Fibroblast of mammary gland (primary cell): ENCODE measurements around the gene DUSP19.

Experiments used
- DNase-seq: peaks from one replicate; pipeline ENCODE4 v3.0.0-alpha.2; 2010; ENCODE audit warnings: low read depth
- H3K4me3 ChIP-seq: 2 replicates; pipeline ENCODE4 v1.5.1; 2011; ENCODE audit warnings: low read depth, mild to moderate bottlenecking, low read length, moderate library complexity; ENCODE audit not compliant: control insufficient read depth
- TF ChIP-seq, protein P1 (sequence below): conservative IDR thresholded peaks from 2 replicates; pipeline ENCODE4 v1.5.1; 2011; ENCODE audit warnings: low read depth, low read length, inconsistent platforms; ENCODE audit not compliant: control insufficient read depth, insufficient read depth

The DUSP19 gene, protein sequence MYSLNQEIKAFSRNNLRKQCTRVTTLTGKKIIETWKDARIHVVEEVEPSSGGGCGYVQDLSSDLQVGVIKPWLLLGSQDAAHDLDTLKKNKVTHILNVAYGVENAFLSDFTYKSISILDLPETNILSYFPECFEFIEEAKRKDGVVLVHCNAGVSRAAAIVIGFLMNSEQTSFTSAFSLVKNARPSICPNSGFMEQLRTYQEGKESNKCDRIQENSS

DNA sequence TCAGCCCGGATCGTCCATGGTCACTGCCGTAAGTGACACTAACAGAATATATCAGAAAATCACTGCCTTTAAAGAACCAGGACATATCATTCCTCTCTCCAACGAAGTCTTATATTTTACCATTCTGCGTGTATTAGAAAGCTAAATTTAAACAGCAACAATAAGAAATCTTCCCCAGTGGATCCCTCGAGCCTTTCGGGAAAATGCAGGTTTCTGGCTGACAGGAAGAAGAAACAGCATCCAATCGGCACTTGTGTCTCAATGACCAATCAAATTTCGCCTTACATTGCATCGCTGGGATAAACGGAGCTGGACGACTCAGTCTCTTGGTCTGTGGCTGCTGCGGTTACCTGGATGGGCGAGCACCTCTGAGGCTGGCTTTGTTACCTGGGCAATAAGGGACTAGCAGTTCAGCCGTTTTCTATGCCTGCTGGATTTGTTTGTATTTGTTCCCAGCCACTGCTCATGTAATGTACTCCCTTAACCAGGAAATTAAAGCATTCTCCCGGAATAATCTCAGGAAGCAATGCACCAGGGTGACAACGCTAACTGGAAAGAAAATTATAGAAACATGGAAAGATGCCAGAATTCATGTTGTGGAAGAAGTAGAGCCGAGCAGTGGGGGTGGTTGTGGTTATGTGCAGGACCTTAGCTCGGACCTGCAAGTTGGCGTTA is at the start of gene DUSP19:
Gene DUSP19, plus strand, starts transcription at position 284 of the 675 bp plus-strand sequence. Its CDS starts 187 bp downstream, at position 471.
- TF ChIP-seq, protein P1, sequence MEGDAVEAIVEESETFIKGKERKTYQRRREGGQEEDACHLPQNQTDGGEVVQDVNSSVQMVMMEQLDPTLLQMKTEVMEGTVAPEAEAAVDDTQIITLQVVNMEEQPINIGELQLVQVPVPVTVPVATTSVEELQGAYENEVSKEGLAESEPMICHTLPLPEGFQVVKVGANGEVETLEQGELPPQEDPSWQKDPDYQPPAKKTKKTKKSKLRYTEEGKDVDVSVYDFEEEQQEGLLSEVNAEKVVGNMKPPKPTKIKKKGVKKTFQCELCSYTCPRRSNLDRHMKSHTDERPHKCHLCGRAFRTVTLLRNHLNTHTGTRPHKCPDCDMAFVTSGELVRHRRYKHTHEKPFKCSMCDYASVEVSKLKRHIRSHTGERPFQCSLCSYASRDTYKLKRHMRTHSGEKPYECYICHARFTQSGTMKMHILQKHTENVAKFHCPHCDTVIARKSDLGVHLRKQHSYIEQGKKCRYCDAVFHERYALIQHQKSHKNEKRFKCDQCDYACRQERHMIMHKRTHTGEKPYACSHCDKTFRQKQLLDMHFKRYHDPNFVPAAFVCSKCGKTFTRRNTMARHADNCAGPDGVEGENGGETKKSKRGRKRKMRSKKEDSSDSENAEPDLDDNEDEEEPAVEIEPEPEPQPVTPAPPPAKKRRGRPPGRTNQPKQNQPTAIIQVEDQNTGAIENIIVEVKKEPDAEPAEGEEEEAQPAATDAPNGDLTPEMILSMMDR = no peak
- peak; percentile 93 for DNase-seq
- H3K4me3 ChIP-seq = peak within 1 kb of the TSS; percentile 80

DNA sequence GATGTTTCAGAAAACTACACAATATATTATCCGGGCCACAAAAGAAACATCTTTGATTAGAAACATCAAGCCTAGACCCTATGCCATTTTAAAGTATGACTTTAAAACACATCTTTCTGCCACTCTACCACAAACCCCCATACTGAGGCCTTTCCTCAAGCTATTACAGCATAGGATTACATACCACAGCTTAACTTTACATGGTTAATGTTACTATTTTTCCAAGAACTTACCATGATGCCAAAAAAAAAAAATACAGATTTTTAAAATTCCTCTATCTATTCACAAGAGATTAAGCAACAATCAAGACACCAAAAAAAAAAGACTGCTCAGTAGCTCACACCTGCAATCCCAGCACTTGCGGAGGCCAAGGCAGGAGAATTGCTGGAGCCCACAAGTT is 49.3 kb upstream of the DUSP19 start:
- no peak overlapping the region for H3K4me3 ChIP-seq
- TF ChIP-seq, protein P1 = no peak
- DNase-seq = no peak

DNA sequence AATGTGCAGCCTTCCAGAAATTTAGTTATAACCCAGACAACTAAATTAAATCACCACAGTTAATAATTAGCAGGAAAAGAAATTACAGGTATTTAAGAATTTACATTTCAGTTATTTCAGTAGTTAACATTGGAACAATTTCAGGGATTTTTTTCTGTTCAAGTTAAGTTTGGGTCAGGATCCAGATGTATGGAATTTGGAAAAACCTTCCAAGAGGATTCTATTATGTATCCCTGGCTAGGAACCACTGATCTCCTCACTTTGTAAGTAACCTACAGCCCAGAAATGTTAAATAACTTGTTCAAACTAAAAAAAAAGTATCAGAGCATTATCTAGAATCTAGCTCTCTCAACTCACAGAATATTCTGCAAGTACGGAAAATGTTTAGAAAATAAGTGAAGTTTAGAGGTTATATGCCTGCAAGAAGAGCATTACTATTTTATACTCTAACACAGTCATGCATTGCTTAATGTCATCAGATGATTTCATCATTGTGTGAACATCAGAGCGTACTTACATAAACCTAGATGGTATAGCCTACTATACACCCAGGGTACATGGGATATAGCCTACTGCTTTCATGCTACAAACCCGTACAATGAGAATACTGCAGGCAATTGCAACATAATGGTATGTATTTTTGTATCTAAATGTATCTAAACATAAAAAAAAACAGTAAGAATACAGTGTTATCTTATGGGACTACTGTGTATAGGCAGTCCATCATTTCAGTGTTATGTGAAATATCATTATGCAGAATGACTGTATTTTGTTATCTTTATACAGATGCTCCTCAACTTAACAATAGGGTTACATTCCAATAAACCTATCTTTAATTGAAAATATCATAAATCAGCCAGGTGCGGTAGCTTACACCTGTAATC is 46.4 kb upstream of the DUSP19 start:
- H3K4me3 ChIP-seq = no peak overlapping the region
- TF ChIP-seq, protein P1 = no peak
- DNase-seq = peak; percentile 59

DNA sequence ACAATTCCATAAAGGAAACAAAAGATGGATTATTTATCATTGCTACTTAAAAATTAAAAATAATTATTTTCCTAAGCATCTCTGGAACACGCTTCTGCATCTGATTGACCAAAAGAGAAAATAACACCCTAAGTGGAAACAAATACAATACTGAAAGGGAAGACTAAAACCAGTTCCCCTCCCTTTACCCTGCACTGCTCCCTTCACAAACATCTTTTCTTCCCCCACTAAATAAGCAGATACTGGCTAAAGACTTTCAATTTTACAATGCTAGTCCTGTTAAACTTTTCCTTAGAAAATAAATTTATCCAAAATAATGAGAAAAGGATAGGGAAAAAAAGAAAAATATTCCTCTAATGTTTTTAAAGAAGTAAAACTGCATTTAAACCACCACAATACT is 44.6 kb upstream of the DUSP19 start:
- no peak overlapping the region for H3K4me3 ChIP-seq
- TF ChIP-seq, protein P1 = no peak
- no peak for DNase-seq

DNA sequence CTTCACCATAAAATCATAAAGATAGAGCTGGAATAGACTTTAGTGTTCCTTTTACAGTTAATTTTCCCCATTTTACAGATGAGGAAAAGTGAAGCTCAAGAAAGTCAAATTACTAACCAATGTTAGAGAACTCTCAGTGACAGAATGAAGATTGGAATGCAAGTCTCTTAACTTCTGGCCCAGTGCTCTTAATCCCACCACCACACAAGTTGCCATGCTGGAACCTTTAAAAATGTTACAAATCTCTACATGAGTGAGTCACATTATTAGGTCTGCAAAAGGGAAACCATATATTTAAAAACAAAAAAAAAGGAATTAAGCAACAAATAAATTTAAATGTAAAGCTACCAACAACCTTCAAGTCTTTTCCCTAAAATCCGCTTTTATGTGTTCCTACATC is 43.7 kb upstream of the DUSP19 start:
- peak; percentile 60 for DNase-seq
- TF ChIP-seq, protein P1 = no peak
- peak overlapping the region; percentile 28 for H3K4me3 ChIP-seq

DNA sequence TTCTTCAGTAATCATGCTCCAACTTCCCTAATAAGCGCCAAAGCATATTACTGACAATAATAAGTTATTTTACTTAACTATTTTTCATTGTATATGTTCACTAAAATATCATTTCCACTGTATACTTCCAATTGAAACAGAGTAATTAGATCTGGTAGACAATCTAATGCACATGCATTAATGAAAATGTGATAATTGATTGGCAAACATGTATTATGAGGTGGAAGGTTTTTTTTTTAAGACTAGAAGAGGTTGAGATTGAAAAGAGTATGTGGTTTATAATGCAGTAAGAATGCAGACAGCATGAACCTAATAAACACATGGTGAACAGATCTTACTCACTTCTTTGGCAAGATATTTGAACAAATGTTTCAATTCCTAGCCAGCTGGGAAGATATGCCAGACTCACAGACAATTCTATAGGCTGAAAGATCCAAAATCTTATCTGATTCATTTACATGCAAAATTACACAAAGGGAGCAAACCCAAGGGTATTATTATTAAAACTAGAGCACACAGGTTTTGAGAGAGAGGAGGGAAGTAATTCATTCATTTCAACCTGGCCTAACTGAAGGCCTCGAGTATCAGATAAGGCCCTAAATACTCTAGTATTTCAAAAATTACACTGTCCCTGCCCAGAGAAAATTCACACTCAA is 43.1 kb upstream of the DUSP19 start:
- TF ChIP-seq, protein P1 = no peak
- peak; percentile 89 for DNase-seq
- peak overlapping the region; percentile 73 for H3K4me3 ChIP-seq
